OCI-LY3 (cell line): ENCODE measurements around the gene ATP6V0A4.

Experiments
- H2AFZ ChIP-seq: fragments of 200-600, 300-600 bp; shearing (Covaris generic); 2 replicates; pipeline ENCODE4 v1.6.0; 2014; ENCODE audit warnings: antibody characterized with exemption, low read depth, low read length
- H3K27ac ChIP-seq: fragments of 200-600, 300-600 bp; sonication (generic); 2 replicates; pipeline ENCODE4 v1.5.1; 2014; ENCODE audit warnings: mild to moderate bottlenecking, low read length, moderate library complexity, mixed read lengths
- H3K27me3 ChIP-seq: fragments of 200-600, 300-600 bp; sonication (generic); 2 replicates; pipeline ENCODE4 v1.6.1; 2014; ENCODE audit warnings: low read depth, low read length, mixed read lengths
- H3K36me3 ChIP-seq: fragments of 200-600, 300-600 bp; sonication (generic); replicated peaks from 2 replicates; pipeline ENCODE3; 2014; ENCODE audit warnings: low read depth, low read length, mixed read lengths
- H3K4me1 ChIP-seq: fragments of 300-600, 200-600 bp; sonication (generic); 2 replicates; pipeline ENCODE4 v1.6.1; 2014; ENCODE audit warnings: low read length, mixed read lengths
- H3K4me2 ChIP-seq: fragments of 200-600, 300-600 bp; sonication (generic); 2 replicates; pipeline ENCODE4 v1.6.1; 2014; ENCODE audit warnings: low read length, mixed read lengths
- H3K4me3 ChIP-seq: fragments of 300-600, 200-600 bp; sonication (generic); 2 replicates; pipeline ENCODE4 v1.5.1; 2014; ENCODE audit warnings: antibody characterized with exemption, mild to moderate bottlenecking, low read length, moderate library complexity
- H3K79me2 ChIP-seq: fragments of 300-600, 200-600 bp; shearing (Covaris generic); 2 replicates; pipeline ENCODE4 v1.6.1; 2014; ENCODE audit warnings: mild to moderate bottlenecking, low read length, mixed read lengths
- H3K9ac ChIP-seq: fragments of 300-600, 200-600 bp; shearing (Covaris generic); 2 replicates; pipeline ENCODE4 v1.6.0; 2014; ENCODE audit warnings: mild to moderate bottlenecking, low read length, moderate library complexity
- H3K9me3 ChIP-seq: fragments of 200-600, 300-600 bp; shearing (Covaris generic); 2 replicates; pipeline ENCODE4 v1.6.1; 2014; ENCODE audit warnings: low read length, mixed read lengths; ENCODE audit not compliant: insufficient read depth
- H4K20me1 ChIP-seq: fragments of 200-600, 300-600 bp; sonication (generic); 2 replicates; pipeline ENCODE4 v1.6.1; 2016; ENCODE audit warnings: low read length, mixed read lengths; ENCODE audit not compliant: insufficient read depth
- EZH2phosphoT487 ChIP-seq: fragments of 200-600 bp; shearing (Covaris generic); IDR thresholded peaks from 2 replicates; pipeline ENCODE4 v1.6.1; 2018; ENCODE audit warnings: antibody characterized with exemption, mixed run types, low read depth
- TF ChIP-seq, protein P1 (sequence below): fragments of 200-600, 300-600 bp; sonication (generic); IDR thresholded peaks from 2 replicates; pipeline ENCODE4 v1.5.1; 2014; ENCODE audit warnings: antibody characterized with exemption, low read length, low read depth

ATP6V0A4 gene

DNA sequence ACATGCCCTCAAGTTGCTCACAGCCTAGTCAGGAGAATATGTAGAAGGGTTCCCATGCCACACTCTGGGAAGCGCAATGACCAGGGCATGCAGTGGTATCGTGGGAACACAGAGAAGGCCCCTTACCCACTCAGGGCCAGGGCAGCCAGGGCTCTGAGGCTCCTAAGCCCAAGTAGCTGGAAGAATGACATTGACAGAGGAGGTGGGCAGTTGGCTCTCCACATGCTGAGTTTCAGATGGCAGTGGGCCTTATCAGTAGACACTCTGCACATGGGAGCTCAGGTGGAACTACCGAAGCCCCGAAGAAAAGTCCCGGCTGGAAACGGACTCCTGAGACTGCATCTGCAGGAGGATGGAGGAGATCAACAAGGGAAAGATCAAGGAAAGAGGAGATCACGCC, 81.1 kb downstream of the ATP6V0A4 start:
- H3K4me3 ChIP-seq = no peak overlapping the region
- H3K4me1 ChIP-seq = no peaks in the 10 kb centered on the region
- no peak overlapping the region for H3K27ac ChIP-seq
- H3K36me3 ChIP-seq = no peaks in the 10 kb centered on the region
- no peak overlapping the region for H3K4me2 ChIP-seq
- H2AFZ ChIP-seq = no peak overlapping the region
- H3K9me3 ChIP-seq = no peaks in the 10 kb centered on the region
- H3K79me2 ChIP-seq = no peaks in the 10 kb centered on the region
- 0 out of 2 replicates have a peak, but pooled peaks cover 4% of the 10 kb centered on the region for H3K27me3 ChIP-seq
- TF ChIP-seq EZH2phosphoT487 = no peak
- TF ChIP-seq, protein P1, sequence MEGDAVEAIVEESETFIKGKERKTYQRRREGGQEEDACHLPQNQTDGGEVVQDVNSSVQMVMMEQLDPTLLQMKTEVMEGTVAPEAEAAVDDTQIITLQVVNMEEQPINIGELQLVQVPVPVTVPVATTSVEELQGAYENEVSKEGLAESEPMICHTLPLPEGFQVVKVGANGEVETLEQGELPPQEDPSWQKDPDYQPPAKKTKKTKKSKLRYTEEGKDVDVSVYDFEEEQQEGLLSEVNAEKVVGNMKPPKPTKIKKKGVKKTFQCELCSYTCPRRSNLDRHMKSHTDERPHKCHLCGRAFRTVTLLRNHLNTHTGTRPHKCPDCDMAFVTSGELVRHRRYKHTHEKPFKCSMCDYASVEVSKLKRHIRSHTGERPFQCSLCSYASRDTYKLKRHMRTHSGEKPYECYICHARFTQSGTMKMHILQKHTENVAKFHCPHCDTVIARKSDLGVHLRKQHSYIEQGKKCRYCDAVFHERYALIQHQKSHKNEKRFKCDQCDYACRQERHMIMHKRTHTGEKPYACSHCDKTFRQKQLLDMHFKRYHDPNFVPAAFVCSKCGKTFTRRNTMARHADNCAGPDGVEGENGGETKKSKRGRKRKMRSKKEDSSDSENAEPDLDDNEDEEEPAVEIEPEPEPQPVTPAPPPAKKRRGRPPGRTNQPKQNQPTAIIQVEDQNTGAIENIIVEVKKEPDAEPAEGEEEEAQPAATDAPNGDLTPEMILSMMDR = no peak
- H4K20me1 ChIP-seq = no peaks in the 10 kb centered on the region
- H3K9ac ChIP-seq = no peak overlapping the region

DNA sequence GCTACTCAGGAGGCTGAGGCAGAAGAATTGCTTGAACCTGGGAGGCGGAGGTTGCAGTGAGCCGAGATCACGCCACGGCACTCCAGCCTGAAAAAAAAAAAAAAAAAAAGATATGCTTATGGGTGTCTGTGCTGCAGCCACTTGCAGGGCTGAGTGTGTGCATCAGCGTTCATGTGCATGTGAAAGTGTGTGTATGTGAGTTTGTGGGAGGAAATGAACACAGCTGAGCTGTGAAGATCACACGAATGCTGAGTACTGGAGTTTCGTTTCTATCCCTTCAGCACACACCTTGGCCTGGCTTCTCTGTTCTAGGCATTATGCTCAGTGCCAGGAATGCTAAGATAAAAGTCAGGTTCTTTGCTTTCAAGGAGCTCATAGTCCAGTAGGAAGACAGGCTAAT, 84.8 kb downstream of the ATP6V0A4 start:
- Histone ChIP-seq H3K4me2 (no peak overlapping the region), H4K20me1 (no peaks in the 10 kb centered on the region), H3K4me3 (no peak overlapping the region), H2AFZ (no peak overlapping the region), H3K9me3 (no peaks in the 10 kb centered on the region), H3K36me3 (no peaks in the 10 kb centered on the region), H3K27ac (no peak overlapping the region), H3K27me3 (0 out of 2 replicates have a peak, but pooled peaks cover 4% of the 10 kb centered on the region), H3K79me2 (no peaks in the 10 kb centered on the region), H3K4me1 (no peaks in the 10 kb centered on the region), H3K9ac (no peak overlapping the region)
- TF ChIP-seq EZH2phosphoT487 = no peak
- TF ChIP-seq, protein P1 = no peak

DNA sequence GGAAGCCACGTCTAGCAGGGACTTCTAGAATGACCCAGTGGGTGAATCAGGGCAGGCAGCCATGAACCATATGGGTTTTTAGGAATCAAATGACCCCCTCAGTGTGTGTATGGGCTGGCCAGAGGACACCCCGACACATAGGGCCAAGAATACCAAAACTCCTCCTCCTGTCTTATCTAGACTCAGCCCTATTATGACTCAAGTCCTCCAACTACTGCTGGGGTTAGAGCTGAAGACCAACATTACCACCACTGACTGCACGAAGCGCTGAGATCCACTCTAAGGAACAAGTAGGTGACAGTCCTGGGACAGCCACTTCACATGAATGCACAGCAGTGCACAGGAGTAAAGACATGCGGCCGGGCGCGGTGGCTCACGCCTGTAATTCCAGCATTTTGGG, 85.3 kb downstream of the ATP6V0A4 start:
- no peak overlapping the region for H3K27ac ChIP-seq
- H3K27me3 ChIP-seq = 0 out of 2 replicates have a peak, but pooled peaks cover 4% of the 10 kb centered on the region
- H3K4me3 ChIP-seq = no peak overlapping the region
- H3K9me3 ChIP-seq = no peaks in the 10 kb centered on the region
- no peak overlapping the region for H3K9ac ChIP-seq
- no peaks in the 10 kb centered on the region for H3K79me2 ChIP-seq
- no peaks in the 10 kb centered on the region for H3K36me3 ChIP-seq
- H3K4me1 ChIP-seq = no peaks in the 10 kb centered on the region
- TF ChIP-seq, protein P1 = no peak
- no peak for TF ChIP-seq EZH2phosphoT487
- H3K4me2 ChIP-seq = no peak overlapping the region
- H2AFZ ChIP-seq = no peak overlapping the region
- H4K20me1 ChIP-seq = no peaks in the 10 kb centered on the region

DNA sequence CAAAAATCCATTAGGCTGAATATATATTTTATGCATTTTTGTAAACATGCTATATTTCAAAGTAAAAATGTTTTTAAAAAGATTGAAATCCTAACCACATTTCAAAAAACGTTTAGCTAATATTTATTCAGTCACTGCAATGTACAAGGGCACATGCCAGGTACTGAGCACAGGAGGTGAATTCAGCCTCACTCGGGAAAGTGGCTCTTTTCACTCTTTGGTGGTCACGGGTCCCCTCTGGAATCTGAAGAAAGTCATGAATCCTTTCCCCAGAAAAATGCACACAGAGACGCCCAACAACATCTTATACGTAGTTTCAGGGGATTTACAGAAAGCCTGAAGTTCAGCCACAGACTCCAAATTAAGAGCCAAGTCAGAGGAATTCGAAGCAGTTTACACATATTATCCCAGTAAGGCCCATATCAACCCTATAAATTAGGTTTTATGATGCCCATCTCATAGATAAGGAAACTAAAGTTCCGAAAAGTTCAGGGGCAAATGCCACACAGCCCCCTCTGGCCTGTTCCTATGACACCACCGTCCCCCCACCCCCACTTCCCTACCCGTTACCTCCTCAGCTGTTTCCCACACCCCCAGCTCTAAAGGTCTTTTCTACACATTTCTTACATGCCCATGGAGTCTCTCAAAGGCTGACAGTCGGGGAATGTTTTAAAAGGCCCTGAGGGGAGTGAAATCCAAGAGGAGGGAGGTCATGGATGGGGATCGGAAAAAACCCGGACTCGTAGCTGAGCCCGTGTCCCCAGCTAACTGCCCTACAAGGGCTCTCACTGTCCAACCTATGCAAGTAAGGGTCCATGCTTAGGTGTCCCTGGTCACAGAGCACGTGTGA, 87.2 kb downstream of the ATP6V0A4 start:
- H3K4me1 ChIP-seq = no peaks in the 10 kb centered on the region
- H3K36me3 ChIP-seq = no peaks in the 10 kb centered on the region
- no peaks in the 10 kb centered on the region for H3K9me3 ChIP-seq
- H3K4me2 ChIP-seq = no peak overlapping the region
- no peak overlapping the region for H2AFZ ChIP-seq
- TF ChIP-seq, protein P1 = no peak
- no peak for TF ChIP-seq EZH2phosphoT487
- no peak overlapping the region for H3K9ac ChIP-seq
- no peak overlapping the region for H3K4me3 ChIP-seq
- no peaks in the 10 kb centered on the region for H4K20me1 ChIP-seq
- H3K27ac ChIP-seq = no peak overlapping the region
- 0 out of 2 replicates have a peak, but pooled peaks cover 4% of the 10 kb centered on the region for H3K27me3 ChIP-seq
- H3K79me2 ChIP-seq = no peaks in the 10 kb centered on the region
